Rectal smooth muscle tissue (tissue), 1 donor: ENCODE results near the gene MBD5.

Source experiments
- H3K27ac ChIP-seq: one replicate; pipeline ENCODE4 v1.7.0; 2013; ENCODE audit warnings: low read depth, low read length, inconsistent platforms
- H3K27me3 ChIP-seq: one replicate; pipeline ENCODE4 v1.7.0; 2013; ENCODE audit warnings: low read length; ENCODE audit not compliant: control insufficient read depth, insufficient read depth
- H3K36me3 ChIP-seq: one replicate; pipeline ENCODE4 v1.7.0; 2013; ENCODE audit warnings: low read length; ENCODE audit not compliant: control insufficient read depth, insufficient read depth
- H3K4me1 ChIP-seq: one replicate; pipeline ENCODE4 v1.7.0; 2013; ENCODE audit warnings: low read length; ENCODE audit not compliant: control insufficient read depth, insufficient read depth
- H3K4me3 ChIP-seq: one replicate; pipeline ENCODE4 v1.7.0; 2013; ENCODE audit warnings: low read length
- H3K9ac ChIP-seq: one replicate; pipeline ENCODE4 v1.7.0; 2013; ENCODE audit warnings: low read length

Gene MBD5

GRCh38 chr2:148028781-148029180 is 7.9 kb downstream of the MBD5 start:
- no peak overlapping the region for H3K27ac ChIP-seq
- no peak overlapping the region for H3K9ac ChIP-seq
- peaks cover 11% of the 10 kb centered on the region for H3K4me1 ChIP-seq
- H3K36me3 ChIP-seq = no peaks in the 10 kb centered on the region
- no peaks in the 10 kb centered on the region for H3K27me3 ChIP-seq
- H3K4me3 ChIP-seq = no peak overlapping the region

GRCh38 chr2:148031152-148031551 is 10.3 kb downstream of the MBD5 start:
- no peaks in the 10 kb centered on the region for H3K36me3 ChIP-seq
- H3K27me3 ChIP-seq = no peaks in the 10 kb centered on the region
- H3K9ac ChIP-seq = no peak overlapping the region
- peaks cover 7% of the 10 kb centered on the region for H3K4me1 ChIP-seq
- no peak overlapping the region for H3K4me3 ChIP-seq
- no peak overlapping the region for H3K27ac ChIP-seq

DNA sequence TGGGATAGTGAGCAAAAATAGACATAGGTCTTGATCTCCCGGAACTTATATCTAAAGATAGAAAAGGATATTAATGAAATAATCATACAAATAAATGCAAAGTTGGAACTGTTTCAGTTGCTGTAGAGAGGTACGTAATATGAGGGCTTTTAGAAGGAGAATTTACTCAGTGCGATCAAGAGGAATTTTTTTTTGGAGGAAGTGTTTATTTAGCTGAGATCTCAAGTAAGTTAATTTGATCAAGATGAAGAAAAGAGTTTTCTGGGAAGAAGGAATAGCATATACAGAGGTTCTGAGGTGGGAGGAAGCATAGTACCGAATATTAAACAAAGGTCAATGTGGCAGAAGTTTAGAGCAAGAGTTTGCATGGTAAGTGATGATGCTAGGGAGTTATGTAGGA is 11.3 kb downstream of the MBD5 start:
- Histone ChIP-seq H3K27ac (no peak overlapping the region), H3K4me3 (no peak overlapping the region), H3K4me1 (peaks cover 7% of the 10 kb centered on the region), H3K27me3 (no peaks in the 10 kb centered on the region), H3K9ac (no peak overlapping the region), H3K36me3 (no peaks in the 10 kb centered on the region)

DNA sequence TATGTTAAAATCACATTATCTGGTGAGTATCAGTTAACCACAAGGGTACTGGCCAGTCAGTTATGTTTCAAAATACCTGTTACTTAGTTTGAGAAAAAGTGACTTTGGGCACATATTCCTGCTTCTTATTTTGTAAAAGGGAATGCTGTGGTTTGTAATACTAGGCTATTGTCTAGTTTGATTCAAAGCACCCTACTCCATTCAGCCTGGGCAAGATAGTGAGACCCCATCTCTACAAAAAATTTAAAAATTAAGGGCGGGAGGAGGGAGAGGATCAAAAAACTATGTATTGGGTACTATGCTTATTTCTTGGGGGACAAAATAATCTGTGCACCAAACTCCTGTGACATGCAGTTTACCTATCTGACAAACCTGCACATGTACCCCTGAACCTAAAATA is 18.9 kb downstream of the MBD5 start:
- Histone ChIP-seq H3K27ac (no peak overlapping the region), H3K36me3 (no peaks in the 10 kb centered on the region), H3K4me3 (no peak overlapping the region), H3K27me3 (no peaks in the 10 kb centered on the region), H3K9ac (no peak overlapping the region), H3K4me1 (peaks cover 3% of the 10 kb centered on the region)

- no peaks in the 10 kb centered on the region for H3K36me3 ChIP-seq
- peaks cover 3% of the 10 kb centered on the region for H3K4me1 ChIP-seq
These were observed 21.3 kb downstream of the MBD5 start for GRCh38 chr2:148042219-148042618.

GRCh38 chr2:148044322-148044721 is 23.4 kb downstream of the MBD5 start:
- Histone ChIP-seq H3K27me3 (no peaks in the 10 kb centered on the region), H3K4me3 (no peak overlapping the region), H3K4me1 (no peaks in the 10 kb centered on the region), H3K27ac (no peak overlapping the region), H3K9ac (no peak overlapping the region), H3K36me3 (no peaks in the 10 kb centered on the region)

More at GRCh38 chr2:148042219-148042618, 21.3 kb downstream of the MBD5 start:
- no peak overlapping the region for H3K9ac ChIP-seq
- no peak overlapping the region for H3K4me3 ChIP-seq
- H3K27me3 ChIP-seq = no peaks in the 10 kb centered on the region
- no peak overlapping the region for H3K27ac ChIP-seq

- Histone ChIP-seq H3K36me3 (no peaks in the 10 kb centered on the region), H3K9ac (no peak overlapping the region), H3K4me1 (no peaks in the 10 kb centered on the region), H3K4me3 (no peak overlapping the region), H3K27ac (no peak overlapping the region), H3K27me3 (no peaks in the 10 kb centered on the region)
These were observed 25.9 kb downstream of the MBD5 start for GRCh38 chr2:148046802-148047201.

GRCh38 chr2:148048475-148049221 is 27.8 kb downstream of the MBD5 start:
- Histone ChIP-seq H3K4me1 (no peaks in the 10 kb centered on the region), H3K4me3 (no peak overlapping the region), H3K27ac (no peak overlapping the region), H3K27me3 (no peaks in the 10 kb centered on the region), H3K9ac (no peak overlapping the region), H3K36me3 (no peaks in the 10 kb centered on the region)

- no peaks in the 10 kb centered on the region for H3K27me3 ChIP-seq
These were observed 28.4 kb downstream of the MBD5 start for GRCh38 chr2:148049284-148049683.

DNA sequence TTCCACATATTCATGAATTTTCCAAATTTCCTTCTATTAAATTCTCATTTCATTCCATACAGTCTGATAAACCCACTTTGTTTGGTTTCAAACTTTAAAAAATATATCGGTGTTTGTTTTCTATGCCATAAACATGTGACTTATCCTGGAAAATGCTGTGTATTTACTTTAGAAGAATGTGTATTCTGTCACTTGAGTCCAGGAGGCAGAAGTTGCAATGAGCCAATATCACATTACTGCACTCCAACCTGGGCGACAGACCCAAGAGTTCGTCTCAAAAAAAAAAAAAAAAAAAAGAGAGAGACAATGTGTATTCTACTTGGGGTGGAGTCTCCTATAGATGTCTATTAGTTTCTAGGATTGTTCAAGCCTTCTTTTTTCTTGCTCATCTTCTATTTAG is 31.8 kb downstream of the MBD5 start:
- no peak overlapping the region for H3K9ac ChIP-seq
- no peak overlapping the region for H3K4me3 ChIP-seq

More at GRCh38 chr2:148049284-148049683, 28.4 kb downstream of the MBD5 start:
- no peak overlapping the region for H3K9ac ChIP-seq
- no peak overlapping the region for H3K27ac ChIP-seq
- no peak overlapping the region for H3K4me3 ChIP-seq
- no peaks in the 10 kb centered on the region for H3K4me1 ChIP-seq
- no peaks in the 10 kb centered on the region for H3K36me3 ChIP-seq

GRCh38 chr2:148058641-148059040 is 37.8 kb downstream of the MBD5 start:
- no peaks in the 10 kb centered on the region for H3K36me3 ChIP-seq
- H3K4me3 ChIP-seq = no peak overlapping the region
- H3K27ac ChIP-seq = no peak overlapping the region
- no peaks in the 10 kb centered on the region for H3K27me3 ChIP-seq
- no peak overlapping the region for H3K9ac ChIP-seq
- no peaks in the 10 kb centered on the region for H3K4me1 ChIP-seq

More for the DNA sequence above, 31.8 kb downstream of the MBD5 start:
- H3K4me1 ChIP-seq = no peaks in the 10 kb centered on the region
- H3K27ac ChIP-seq = no peak overlapping the region
- no peaks in the 10 kb centered on the region for H3K27me3 ChIP-seq
- no peaks in the 10 kb centered on the region for H3K36me3 ChIP-seq

DNA sequence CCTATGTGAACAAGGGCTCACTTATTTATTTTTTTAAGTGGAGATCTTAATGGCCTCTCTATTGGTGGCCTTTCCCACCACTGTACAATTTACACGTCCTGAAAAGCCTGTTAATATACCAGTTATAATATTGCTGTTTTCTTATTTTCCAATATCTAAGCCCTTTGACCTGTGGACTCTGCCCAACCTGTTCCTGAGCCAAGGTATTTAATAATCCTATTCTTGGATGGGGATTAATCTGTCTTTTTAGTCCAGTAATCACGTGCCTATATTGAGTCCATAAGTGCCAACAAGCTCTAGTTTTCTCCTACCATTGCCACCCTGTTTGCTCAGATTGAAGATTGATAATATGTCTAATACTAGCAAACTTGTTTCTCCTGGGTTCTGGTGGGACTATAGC is 42.7 kb downstream of the MBD5 start:
- Histone ChIP-seq H3K27ac (no peak overlapping the region), H3K27me3 (no peaks in the 10 kb centered on the region), H3K4me3 (no peak overlapping the region), H3K9ac (no peak overlapping the region), H3K4me1 (no peaks in the 10 kb centered on the region), H3K36me3 (no peaks in the 10 kb centered on the region)

- H3K27me3 ChIP-seq = no peaks in the 10 kb centered on the region
- H3K36me3 ChIP-seq = no peaks in the 10 kb centered on the region
These were observed 45.0 kb downstream of the MBD5 start for GRCh38 chr2:148065936-148066335.

More at GRCh38 chr2:148065936-148066335, 45.0 kb downstream of the MBD5 start:
- no peak overlapping the region for H3K27ac ChIP-seq
- H3K4me3 ChIP-seq = no peak overlapping the region
- no peaks in the 10 kb centered on the region for H3K4me1 ChIP-seq
- H3K9ac ChIP-seq = no peak overlapping the region
